ENCODE data around the gene SARM1. TPM values are rescaled to one million over a fixed set of nuclear protein-coding genes. Genes with fewer than 3 reads are reported as not detected.

Gene SARM1
- total and polyA plus RNA-seq, 4 donors = 4.9 to 20.3 (median 12.4) TPM

- H3K9me3 ChIP-seq (ENCODE audit: control insufficient read depth, low read length) = no peaks in the 10 kb centered on the region
- no peak overlapping the region for H3K4me3 ChIP-seq (ENCODE audit: low read length in 2 of 2)
- WGBS, 2 donors = 58 to 60% methylated on average over 6 of the region's 6 CpGs
- intact Hi-C loops (cut with DNase I) = no loop called here
- DNase-seq (no peak), ATAC-seq (ENCODE audit: low FRiP score) (no peak)
- no peaks in the 10 kb centered on the region for H3K27me3 ChIP-seq (ENCODE audit: control insufficient read depth in 1 of 2, insufficient read depth in 2 of 2, low read length in 1 of 2)
- H3K27ac ChIP-seq (ENCODE audit: low read depth in 1 of 2, low read length in 2 of 2) = no peak overlapping the region
- no peaks in the 10 kb centered on the region for H3K4me1 ChIP-seq (ENCODE audit: control insufficient read depth in 1 of 2, insufficient read depth in 2 of 2, low read length in 2 of 2)
- H3K36me3 ChIP-seq (ENCODE audit: control insufficient read depth in 1 of 2, insufficient read depth in 2 of 2, low read length in 1 of 2) = peaks cover 0 to 4% of the 10 kb centered on the region in 2 donors
These were observed 26.9 kb downstream of the SARM1 start for GRCh38 chr17:28398280-28398981.

GRCh38 chr17:28399808-28400207 is 28.3 kb downstream of the SARM1 start:
- Histone ChIP-seq H3K4me3 (ENCODE audit: low read length in 2 of 2) (no peak overlapping the region), H3K9me3 (ENCODE audit: control insufficient read depth, low read length) (no peaks in the 10 kb centered on the region), H3K27me3 (ENCODE audit: control insufficient read depth in 1 of 2, insufficient read depth in 2 of 2, low read length in 1 of 2) (no peaks in the 10 kb centered on the region), H3K36me3 (ENCODE audit: control insufficient read depth in 1 of 2, insufficient read depth in 2 of 2, low read length in 1 of 2) (peaks cover 0 to 4% of the 10 kb centered on the region in 2 donors), H3K4me1 (ENCODE audit: control insufficient read depth in 1 of 2, insufficient read depth in 2 of 2, low read length in 2 of 2) (no peaks in the 10 kb centered on the region), H3K27ac (ENCODE audit: low read depth in 1 of 2, low read length in 2 of 2) (no peak overlapping the region)
- WGBS, 2 donors = 95% methylated on average over 4 of the region's 4 CpGs
- no peak for DNase-seq
- intact Hi-C loops (cut with DNase I) = no loop called here
- ATAC-seq (ENCODE audit: low FRiP score) = no peak

- Histone ChIP-seq H3K27me3 (ENCODE audit: control insufficient read depth in 1 of 2, insufficient read depth in 2 of 2, low read length in 1 of 2) (no peaks in the 10 kb centered on the region), H3K27ac (ENCODE audit: low read depth in 1 of 2, low read length in 2 of 2) (no peak overlapping the region), H3K9me3 (ENCODE audit: control insufficient read depth, low read length) (no peaks in the 10 kb centered on the region), H3K4me1 (ENCODE audit: control insufficient read depth in 1 of 2, insufficient read depth in 2 of 2, low read length in 2 of 2) (no peaks in the 10 kb centered on the region), H3K4me3 (ENCODE audit: low read length in 2 of 2) (no peak overlapping the region), H3K36me3 (ENCODE audit: control insufficient read depth in 1 of 2, insufficient read depth in 2 of 2, low read length in 1 of 2) (no peaks in the 10 kb centered on the region)
- ATAC-seq (ENCODE audit: low FRiP score) = no peak
- DNase-seq = peak in 1 of 2 donors; percentile 28
- WGBS, 2 donors = 42 to 44% methylated on average over 3 of the region's 3 CpGs
- intact Hi-C loops (cut with DNase I) = no loop called here
These were observed 30.7 kb downstream of the SARM1 start for GRCh38 chr17:28402224-28402630.

GRCh38 chr17:28402844-28403243 is 31.4 kb downstream of the SARM1 start:
- Histone ChIP-seq H3K4me3 (ENCODE audit: low read length in 2 of 2) (no peak overlapping the region), H3K27ac (ENCODE audit: low read depth in 1 of 2, low read length in 2 of 2) (no peak overlapping the region), H3K4me1 (ENCODE audit: control insufficient read depth in 1 of 2, insufficient read depth in 2 of 2, low read length in 2 of 2) (no peaks in the 10 kb centered on the region), H3K9me3 (ENCODE audit: control insufficient read depth, low read length) (no peaks in the 10 kb centered on the region), H3K27me3 (ENCODE audit: control insufficient read depth in 1 of 2, insufficient read depth in 2 of 2, low read length in 1 of 2) (no peaks in the 10 kb centered on the region), H3K36me3 (ENCODE audit: control insufficient read depth in 1 of 2, insufficient read depth in 2 of 2, low read length in 1 of 2) (no peaks in the 10 kb centered on the region)
- 86 to 90% methylated on average over 6 of the region's 6 CpGs for WGBS, 2 donors
- DNase-seq = no peak
- intact Hi-C loops (cut with DNase I) = no loop called here
- no peak for ATAC-seq (ENCODE audit: low FRiP score)

GRCh38 chr17:28404007-28404406 is 32.5 kb downstream of the SARM1 start:
- Histone ChIP-seq H3K27me3 (ENCODE audit: control insufficient read depth in 1 of 2, insufficient read depth in 2 of 2, low read length in 1 of 2) (no peaks in the 10 kb centered on the region), H3K4me1 (ENCODE audit: control insufficient read depth in 1 of 2, insufficient read depth in 2 of 2, low read length in 2 of 2) (no peaks in the 10 kb centered on the region), H3K36me3 (ENCODE audit: control insufficient read depth in 1 of 2, insufficient read depth in 2 of 2, low read length in 1 of 2) (no peaks in the 10 kb centered on the region), H3K4me3 (ENCODE audit: low read length in 2 of 2) (no peak overlapping the region), H3K9me3 (ENCODE audit: control insufficient read depth, low read length) (no peaks in the 10 kb centered on the region), H3K27ac (ENCODE audit: low read depth in 1 of 2, low read length in 2 of 2) (no peak overlapping the region)
- no peak for DNase-seq
- 81 to 82% methylated on average over 2 of the region's 2 CpGs for WGBS, 2 donors
- no peak for ATAC-seq (ENCODE audit: low FRiP score)
- intact Hi-C loops (cut with DNase I) = no loop called here

GRCh38 chr17:28404461-28404811 is 32.9 kb downstream of the SARM1 start:
- Histone ChIP-seq H3K4me1 (ENCODE audit: control insufficient read depth in 1 of 2, insufficient read depth in 2 of 2, low read length in 2 of 2) (no peaks in the 10 kb centered on the region), H3K27ac (ENCODE audit: low read depth in 1 of 2, low read length in 2 of 2) (no peak overlapping the region), H3K36me3 (ENCODE audit: control insufficient read depth in 1 of 2, insufficient read depth in 2 of 2, low read length in 1 of 2) (no peaks in the 10 kb centered on the region), H3K4me3 (ENCODE audit: low read length in 2 of 2) (no peak overlapping the region), H3K27me3 (ENCODE audit: control insufficient read depth in 1 of 2, insufficient read depth in 2 of 2, low read length in 1 of 2) (no peaks in the 10 kb centered on the region), H3K9me3 (ENCODE audit: control insufficient read depth, low read length) (no peaks in the 10 kb centered on the region)
- DNase-seq (no peak), ATAC-seq (ENCODE audit: low FRiP score) (no peak)
- WGBS, 2 donors = 86 to 93% methylated on average over 5 of the region's 5 CpGs
- intact Hi-C loops (cut with DNase I) = no loop called here

- H3K36me3 ChIP-seq (ENCODE audit: control insufficient read depth in 1 of 2, insufficient read depth in 2 of 2, low read length in 1 of 2) = no peaks in the 10 kb centered on the region
- intact Hi-C loops (cut with DNase I) = no loop called here
- no peak overlapping the region for H3K27ac ChIP-seq (ENCODE audit: low read depth in 1 of 2, low read length in 2 of 2)
- H3K4me1 ChIP-seq (ENCODE audit: control insufficient read depth in 1 of 2, insufficient read depth in 2 of 2, low read length in 2 of 2) = no peaks in the 10 kb centered on the region
- peak; percentile 65 for ATAC-seq (ENCODE audit: low FRiP score)
- no peaks in the 10 kb centered on the region for H3K27me3 ChIP-seq (ENCODE audit: control insufficient read depth in 1 of 2, insufficient read depth in 2 of 2, low read length in 1 of 2)
- H3K9me3 ChIP-seq (ENCODE audit: control insufficient read depth, low read length) = no peaks in the 10 kb centered on the region
- no peak for DNase-seq
- H3K4me3 ChIP-seq (ENCODE audit: low read length in 2 of 2) = peak overlapping the region; percentile 13 to 65
- 20% methylated on average over 33 of the region's 33 CpGs for WGBS, 2 donors
These were observed 33.5 kb downstream of the SARM1 start for GRCh38 chr17:28404812-28405570.

GRCh38 chr17:28405632-28406472 is 34.4 kb downstream of the SARM1 start, which contains the start of gene SLC46A1:
TSS of gene SLC46A1 (minus strand) at chr17:28406212. CDS start at chr17:28406114, 98 bp downstream.
- Histone ChIP-seq H3K36me3 (ENCODE audit: control insufficient read depth in 1 of 2, insufficient read depth in 2 of 2, low read length in 1 of 2) (no peaks in the 10 kb centered on the region), H3K27ac (ENCODE audit: low read depth in 1 of 2, low read length in 2 of 2) (peak within 1 kb of the TSS in 1 of 2 donors; percentile 18), H3K4me1 (ENCODE audit: control insufficient read depth in 1 of 2, insufficient read depth in 2 of 2, low read length in 2 of 2) (no peaks in the 10 kb centered on the region), H3K27me3 (ENCODE audit: control insufficient read depth in 1 of 2, insufficient read depth in 2 of 2, low read length in 1 of 2) (no peaks in the 10 kb centered on the region), H3K9me3 (ENCODE audit: control insufficient read depth, low read length) (no peaks in the 10 kb centered on the region), H3K4me3 (ENCODE audit: low read length in 2 of 2) (peak within 1 kb of the TSS; percentile 65 to 72)
- intact Hi-C loops (cut with DNase I) = no loop called here
- DNase-seq (peak; percentile 81 to 90), ATAC-seq (ENCODE audit: low FRiP score) (peak; percentile 88)
- WGBS, 2 donors = 0 to 1% methylated on average over 54 to 70 of the region's 70 CpGs

All from aorta (tissue), 5 donors.